Keratinocyte (primary cell): ENCODE data around the gene MAP4K2. TPM values are rescaled to one million over a fixed set of nuclear protein-coding genes. Genes with fewer than 3 reads are reported as not detected.

Source experiments
- DNase-seq: peaks from one replicate; pipeline ENCODE4 v3.0.0-alpha.2; 2011; ENCODE audit warnings: low read depth, missing footprints, low spot score
- FAIRE-seq: peaks from 2 replicates; lab custom pipeline; 2011; peaks lifted over from hg19 to GRCh38; lab: Jason Lieb, UNC
- H2AFZ ChIP-seq: 2 replicates; pipeline ENCODE4 v1.6.0; 2012; ENCODE audit warnings: low read length, control low read depth, inconsistent platforms; ENCODE audit not compliant: control insufficient read depth
- H3K27ac ChIP-seq: 2 replicates; pipeline ENCODE4 v1.5.1; 2011; ENCODE audit warnings: low read length; ENCODE audit not compliant: control insufficient read depth, insufficient read depth
- H3K27me3 ChIP-seq: 3 replicates; pipeline ENCODE4 v1.6.0; 2011; ENCODE audit warnings: low read length; ENCODE audit not compliant: control insufficient read depth, insufficient read depth; ENCODE audit errors: extremely low read depth
- H3K36me3 ChIP-seq, 2 experiments: 2 replicates in 1 of 2; 3 replicates in 1 of 2; pipeline ENCODE4 v1.5.1; 2011; ENCODE audit warnings: low read length in 2 of 2, mild to moderate bottlenecking in 1 of 2; ENCODE audit not compliant: control insufficient read depth in 2 of 2, insufficient read depth in 2 of 2; ENCODE audit errors: extremely low read depth in 1 of 2
- H3K4me1 ChIP-seq: 3 replicates; pipeline ENCODE4 v1.5.1; 2011; ENCODE audit warnings: low read length; ENCODE audit not compliant: control insufficient read depth, insufficient read depth; ENCODE audit errors: extremely low read depth
- H3K4me2 ChIP-seq: 3 replicates; pipeline ENCODE4 v1.6.0; 2011; ENCODE audit warnings: low read depth, low read length; ENCODE audit not compliant: control insufficient read depth, insufficient read depth; ENCODE audit errors: extremely low read depth
- H3K4me3 ChIP-seq, 3 experiments: fragments of 200-600 bp in 1 of 3; sonication (generic) in 1 of 3; 2 replicates in 2 of 3; 3 replicates in 1 of 3; pipeline ENCODE4 v1.5.1; 2011 to 2016; ENCODE audit warnings: low read length in 3 of 3, mild to moderate bottlenecking in 3 of 3, control low read depth in 2 of 3, inconsistent platforms in 1 of 3, low read depth in 1 of 3, mixed read lengths in 1 of 3, mixed run types in 1 of 3, moderate library complexity in 1 of 3; ENCODE audit not compliant: control insufficient read depth in 2 of 3, insufficient read depth in 2 of 3; ENCODE audit errors: extremely low read depth in 1 of 3
- H3K79me2 ChIP-seq: 2 replicates; pipeline ENCODE4 v1.6.0; 2012; ENCODE audit warnings: low read length; ENCODE audit not compliant: control insufficient read depth, insufficient read depth
- H3K9ac ChIP-seq: 3 replicates; pipeline ENCODE4 v1.6.0; 2011; ENCODE audit warnings: low read length; ENCODE audit not compliant: control insufficient read depth, insufficient read depth; ENCODE audit errors: extremely low read depth
- H3K9me1 ChIP-seq: 3 replicates; pipeline ENCODE4 v1.6.0; 2011; ENCODE audit warnings: low read length; ENCODE audit not compliant: control insufficient read depth, insufficient read depth; ENCODE audit errors: extremely low read depth
- H3K9me3 ChIP-seq: 2 replicates; pipeline ENCODE4 v1.5.1; 2012; ENCODE audit warnings: low read depth, low read length; ENCODE audit not compliant: control insufficient read depth
- H4K20me1 ChIP-seq: 3 replicates; pipeline ENCODE4 v1.6.0; 2011; ENCODE audit warnings: low read length; ENCODE audit not compliant: control insufficient read depth, insufficient read depth; ENCODE audit errors: extremely low read depth
- CTCF ChIP-seq, 3 experiments: IDR thresholded peaks in 1 of 3; conservative IDR thresholded peaks in 1 of 3; optimal IDR thresholded peaks in 1 of 3; 2 replicates in 2 of 3; 3 replicates in 1 of 3; pipeline versions ENCODE3 to v1.5.1; 2011; ENCODE audit warnings: low read length in 3 of 3, mild to moderate bottlenecking in 3 of 3, moderate library complexity in 2 of 3, control low read depth in 1 of 3, inconsistent platforms in 1 of 3; ENCODE audit not compliant: insufficient read depth in 2 of 3; ENCODE audit errors: extremely low read depth in 1 of 3
- EZH2 ChIP-seq: IDR thresholded peaks from one replicate; pipeline ENCODE4 v1.6.1; 2012; ENCODE audit warnings: inconsistent platforms, mild to moderate bottlenecking, low read length, moderate library complexity
- dilution Hi-C: fragments of 300-500 bp; cut with MboI; formaldehyde crosslinking; loops from one replicate; pipeline ENCODE4 v1.7.0; 2020; ENCODE audit warnings: low sequenced_read_pairs; ENCODE audit not compliant: extremely low pct_ligation_motif_present
- polyA plus RNA-seq, 5 experiments: library from polyadenylated mRNA; depleted of rRNA in 3 of 5; stranded (reverse) in 3 of 5; stranded (forward) in 1 of 5; unstranded in 1 of 5; fragments of >200 nt; gene quantifications; 1 replicate in 1 of 5; 2 replicates in 3 of 5; 3 replicates in 1 of 5; pipeline versions ENCODE4 v1.2.1 to v1.2.3, GENCODE V29; 2011 to 2012; ENCODE audit warnings: missing spikeins in 2 of 5, low read depth in 1 of 5, low replicate concordance in 1 of 5

Gene MAP4K2
- polyA plus RNA-seq, 1 donor (not counting 4 experiments of a cell fraction or from before 2014, with no cell fraction given) = 6.7 TPM

- Histone ChIP-seq H3K9me3 (no peaks in the 10 kb centered on the region), H3K4me3 (no peak overlapping the region), H3K4me1 (peaks cover 14% of the 10 kb centered on the region), H3K9ac (no peak overlapping the region), H3K4me2 (no peak overlapping the region), H2AFZ (no peak overlapping the region), H3K27ac (no peak overlapping the region), H3K36me3 (peaks cover under 1 to 5% of the 10 kb centered on the region in 2 experiments), H4K20me1 (no peaks in the 10 kb centered on the region), H3K27me3 (no peaks in the 10 kb centered on the region), H3K9me1 (no peaks in the 10 kb centered on the region), H3K79me2 (no peaks in the 10 kb centered on the region)
- DNase-seq (no peak), FAIRE-seq (no peak)
- TF ChIP-seq CTCF (optimal IDR thresholded peaks at IDR 0.05 in 1 of 3, IDR thresholded peaks at IDR 0.05 in 1 of 3, conservative IDR thresholded peaks at IDR 0.05 in 1 of 3; ENCODE audit: extremely low read depth in 1 of 3, insufficient read depth in 2 of 3, low read length in 3 of 3) = no peak
- no peak for TF ChIP-seq EZH2
- dilution Hi-C loops = no loop called here
Measured at GRCh38 chr11:64799623-64800302, 3.3 kb downstream of the MAP4K2 start.

GRCh38 chr11:64799256-64799622, 3.8 kb downstream of the MAP4K2 start:
- no peaks in the 10 kb centered on the region for H4K20me1 ChIP-seq
- H3K9me3 ChIP-seq = no peaks in the 10 kb centered on the region
- H3K9ac ChIP-seq = no peak overlapping the region
- no peaks in the 10 kb centered on the region for H3K27me3 ChIP-seq
- no peak overlapping the region for H3K27ac ChIP-seq
- peaks cover 13% of the 10 kb centered on the region for H3K4me1 ChIP-seq
- peaks cover 0 to 3% of the 10 kb centered on the region in 2 experiments for H3K36me3 ChIP-seq
- no peak overlapping the region for H2AFZ ChIP-seq
- no peak overlapping the region for H3K4me2 ChIP-seq
- no peaks in the 10 kb centered on the region for H3K9me1 ChIP-seq
- H3K79me2 ChIP-seq = no peaks in the 10 kb centered on the region
- DNase-seq (no peak), FAIRE-seq (no peak)
- TF ChIP-seq EZH2 (no peak), CTCF (optimal IDR thresholded peaks at IDR 0.05 in 1 of 3, IDR thresholded peaks at IDR 0.05 in 1 of 3, conservative IDR thresholded peaks at IDR 0.05 in 1 of 3; ENCODE audit: extremely low read depth in 1 of 3, insufficient read depth in 2 of 3, low read length in 3 of 3) (no peak)
- dilution Hi-C loops = no loop called here
- no peak overlapping the region for H3K4me3 ChIP-seq
